ENCODE data around the gene KIAA1217. TPM values are rescaled to one million over a fixed set of nuclear protein-coding genes. Genes with fewer than 3 reads are reported as not detected.
A peak's percentile ranks its signal among the peaks of the same experiment; 100 is the strongest.

Gene KIAA1217
- total and polyA plus RNA-seq, 2 of the 8 experiments (the other 6 are each of a cell fraction or from before 2014, with no cell fraction given): 4.5 to 15.6 TPM

GRCh38 chr10:24259365-24260130 is 50.6 kb downstream of the KIAA1217 start:
- no peak overlapping the region for H3K4me2 ChIP-seq (ENCODE audit: insufficient read depth in 1 of 2, low read depth in 2 of 2, low read length in 2 of 2)
- H3K27me3 ChIP-seq (replicated peaks in 1 of 4; ENCODE audit: control insufficient read depth in 3 of 4, extremely low read depth in 1 of 4, insufficient read depth in 3 of 4, low read length in 3 of 4): no peaks in the 10 kb centered on the region
- CTCF ChIA-PET (ENCODE audit: partially characterized antibody): interaction anchor here (0.6 to 1.6 kb wide), 3 partner anchors 37 to 61 kb away, joined by 3 to 4 read pairs (median 4); no protein-coding TSS in a partner anchor
- no peak overlapping the region for H3K14ac ChIP-seq (ENCODE audit: insufficient read length)
- H3K79me1 ChIP-seq (ENCODE audit: low read depth, low read length): 0 out of 2 replicates have a peak, but pooled peaks cover 4% of the 10 kb centered on the region
- no peaks in the 10 kb centered on the region for H4K20me1 ChIP-seq (replicated peaks in 1 of 2; ENCODE audit: control insufficient read depth in 1 of 2, insufficient read depth in 2 of 2, low read length in 2 of 2)
- no peaks in the 10 kb centered on the region for H3K9me3 ChIP-seq (ENCODE audit: insufficient read depth in 2 of 2, low read depth in 1 of 2, low read length in 1 of 2)
- no peak overlapping the region for H2BK12ac ChIP-seq (ENCODE audit: low read depth, low read length)
- TF ChIP-seq CEBPB (IDR thresholded peaks at IDR 0.05; ENCODE audit: low read depth, low read length) (peak; percentile 52; the same call in 1 of the 2 replicates), ASH2L (IDR thresholded peaks at IDR 0.05; ENCODE audit: low read length) (no peak)
- no peaks in the 10 kb centered on the region for H3K23me2 ChIP-seq (ENCODE audit: low read depth, low read length)
- H2AFZ ChIP-seq (ENCODE audit: low read length): no peak overlapping the region
- FAIRE-seq (no peak), DNase-seq (ENCODE audit: low read depth in 1 of 2, low spot score in 2 of 2) (no peak)
- H2BK20ac ChIP-seq (ENCODE audit: low read length): no peak overlapping the region
- H3K18ac ChIP-seq (ENCODE audit: extremely low read depth, low read length): 0 out of 2 replicates have a peak overlapping the region, but pooled peaks have one; percentile 9
- no peak overlapping the region for H3K9ac ChIP-seq (replicated peaks in 1 of 4; ENCODE audit: extremely low read depth in 1 of 4, low read depth in 3 of 4, low read length in 3 of 4)
- peak overlapping the region; percentile 25; the same call in 1 of the 2 replicates for H2BK15ac ChIP-seq (ENCODE audit: low read length)
- no peak overlapping the region for H2AK5ac ChIP-seq (ENCODE audit: low read depth, low read length)
- H3K4ac ChIP-seq (replicated peaks; ENCODE audit: insufficient read length, low read depth, low read length): no peak overlapping the region
- H3K56ac ChIP-seq (replicated peaks; ENCODE audit: insufficient read length, low read depth, low read length): no peak overlapping the region
- H3K27ac ChIP-seq (ENCODE audit: low read depth, low read length): no peak overlapping the region
- H4K91ac ChIP-seq (replicated peaks; ENCODE audit: insufficient read length, low read length): no peak overlapping the region
- no peak overlapping the region for H3K4me3 ChIP-seq (ENCODE audit: extremely low read depth in 1 of 4, insufficient read depth in 2 of 4, low read depth in 3 of 4, low read length in 4 of 4)
- 89% methylated on average over 7 of the region's 7 CpGs; no CpG with 5 or more reads in 1 of the 2 experiments for WGBS, 2 experiments (ENCODE audit: extremely low coverage in 1 of 2, insufficient coverage in 1 of 2, insufficient read length in 1 of 2, insufficient replicate concordance in 2 of 2, low coverage in 1 of 2, low lambda C conversion rate in 2 of 2, missing lambda C conversion rate in 1 of 2)
- peaks cover 2 to 17% (median 12%) of the 10 kb centered on the region in 4 experiments; a peak in 6 of 7 replicates for H3K4me1 ChIP-seq (replicated peaks in 1 of 4; ENCODE audit: control insufficient read depth in 3 of 4, insufficient read depth in 4 of 4, low read length in 3 of 4)
- no peak overlapping the region for H3K23ac ChIP-seq (ENCODE audit: insufficient read length)
- H4K5ac ChIP-seq (ENCODE audit: insufficient read length, low read depth, low read length): no peak overlapping the region
- H3K36me3 ChIP-seq (ENCODE audit: control insufficient read depth in 2 of 4, insufficient read depth in 4 of 4, low read length in 3 of 4): no peaks in the 10 kb centered on the region
- H2BK120ac ChIP-seq (replicated peaks; ENCODE audit: low read depth, low read length): no peak overlapping the region
- 0 out of 4 replicates have a peak, but pooled peaks cover 0 to 2% of the 10 kb centered on the region in 2 experiments for H3K79me2 ChIP-seq (ENCODE audit: control insufficient read depth in 1 of 2, insufficient read depth in 2 of 2, low read length in 2 of 2)
- H2BK5ac ChIP-seq (ENCODE audit: low read depth, low read length): no peak overlapping the region
- POLR2A ChIA-PET (ENCODE audit: partially characterized antibody): interaction anchor here (1.0 kb wide), 1 partner anchor 20 kb away, joined by 3 read pairs; no protein-coding TSS in a partner anchor
- H4K8ac ChIP-seq (ENCODE audit: extremely low read depth, insufficient read depth, low read length): no peak overlapping the region

Measured in H1 (cell line).